H9 (cell line): ENCODE measurements around the gene RAB7B. TPM values are rescaled to one million over a fixed set of nuclear protein-coding genes. Genes with fewer than 3 reads are reported as not detected.

Experiments used
- DNase-seq: peaks from one replicate; pipeline ENCODE4 v3.0.0-alpha.2; 2017
- H2AFZ ChIP-seq: one replicate; pipeline ENCODE4 v1.6.1; 2013; ENCODE audit warnings: mild to moderate bottlenecking, low read length, control low read depth, moderate library complexity
- H2AK5ac ChIP-seq: 2 replicates; pipeline ENCODE4 v1.6.1; 2013; ENCODE audit warnings: low read length, control low read depth, mixed read lengths; ENCODE audit not compliant: insufficient read length
- H2BK120ac ChIP-seq: one replicate; pipeline ENCODE4 v1.6.1; 2013; ENCODE audit warnings: low read depth, mild to moderate bottlenecking, low read length, control low read depth, inconsistent platforms; ENCODE audit not compliant: poor library complexity, severe bottlenecking
- H2BK12ac ChIP-seq: 2 replicates; pipeline ENCODE4 v1.6.1; 2013; ENCODE audit warnings: low read length, control low read depth, mixed read lengths, low read depth; ENCODE audit not compliant: insufficient read length
- H2BK15ac ChIP-seq: 2 replicates; pipeline ENCODE4 v1.6.1; 2013; ENCODE audit warnings: low read depth, low read length, control low read depth
- H2BK20ac ChIP-seq: one replicate; pipeline ENCODE4 v1.6.1; 2013; ENCODE audit warnings: low read depth, mild to moderate bottlenecking, low read length, control low read depth, inconsistent platforms; ENCODE audit not compliant: poor library complexity, severe bottlenecking
- H2BK5ac ChIP-seq: 2 replicates; pipeline ENCODE4 v1.6.1; 2013; ENCODE audit warnings: low read length, control low read depth, mixed read lengths; ENCODE audit not compliant: insufficient read length
- H3K14ac ChIP-seq: 2 replicates; pipeline ENCODE4 v1.6.1; 2013; ENCODE audit warnings: low read length, control low read depth; ENCODE audit not compliant: insufficient read depth
- H3K18ac ChIP-seq: 2 replicates; pipeline ENCODE4 v1.6.1; 2013; ENCODE audit warnings: low read depth, mild to moderate bottlenecking, mixed read lengths, low read length, control low read depth; ENCODE audit not compliant: insufficient read length
- H3K23ac ChIP-seq: 2 replicates; pipeline ENCODE4 v1.6.1; 2013; ENCODE audit warnings: low read length, control low read depth, mixed read lengths, low read depth; ENCODE audit not compliant: insufficient read length
- H3K23me2 ChIP-seq: 2 replicates; pipeline ENCODE4 v1.6.1; 2013; ENCODE audit warnings: low read depth, mild to moderate bottlenecking, mixed read lengths, low read length, control low read depth; ENCODE audit not compliant: insufficient read length, poor library complexity, severe bottlenecking
- H3K27ac ChIP-seq: 2 replicates; pipeline ENCODE4 v1.5.1; 2013; ENCODE audit warnings: low read length, control low read depth, mixed read lengths, low read depth; ENCODE audit not compliant: insufficient read length
- H3K27me3 ChIP-seq: 2 replicates; pipeline ENCODE4 v1.6.1; 2013; ENCODE audit warnings: low read length, control low read depth, inconsistent platforms; ENCODE audit not compliant: insufficient read depth
- H3K4ac ChIP-seq: 2 replicates; pipeline ENCODE4 v1.6.1; 2013; ENCODE audit warnings: low read depth, mild to moderate bottlenecking, control low read depth, inconsistent platforms, low read length, moderate library complexity
- H3K4me1 ChIP-seq: 2 replicates; pipeline ENCODE4 v1.6.1; 2013; ENCODE audit warnings: low read length, control low read depth, inconsistent platforms; ENCODE audit not compliant: insufficient read depth
- H3K4me2 ChIP-seq: 2 replicates; pipeline ENCODE4 v1.6.1; 2013; ENCODE audit warnings: low read length, control low read depth, mixed read lengths; ENCODE audit not compliant: insufficient read length, insufficient read depth
- H3K56ac ChIP-seq: 2 replicates; pipeline ENCODE4 v1.6.1; 2013; ENCODE audit warnings: low read depth, mild to moderate bottlenecking, mixed read lengths, low read length, control low read depth; ENCODE audit not compliant: insufficient read length
- H3K79me1 ChIP-seq: 2 replicates; pipeline ENCODE4 v1.6.1; 2013; ENCODE audit warnings: low read depth, mild to moderate bottlenecking, moderate library complexity, low read length, control low read depth, inconsistent platforms; ENCODE audit not compliant: insufficient read depth, poor library complexity, severe bottlenecking
- H3K79me2 ChIP-seq: 2 replicates; pipeline ENCODE4 v1.6.1; 2013; ENCODE audit warnings: low read length, control low read depth, inconsistent platforms; ENCODE audit not compliant: insufficient read depth
- H3K9ac ChIP-seq: 2 replicates; pipeline ENCODE4 v1.6.1; 2013; ENCODE audit warnings: low read length, control low read depth, mixed read lengths; ENCODE audit not compliant: insufficient read length; ENCODE audit errors: extremely low read depth
- H3K9me3 ChIP-seq: one replicate; pipeline ENCODE4 v1.6.1; 2013; ENCODE audit warnings: low read depth, low read length, inconsistent platforms; ENCODE audit not compliant: control insufficient read depth
- H3T11ph ChIP-seq: one replicate; pipeline ENCODE4 v1.6.1; 2013; ENCODE audit warnings: mild to moderate bottlenecking, low read length, control low read depth, inconsistent platforms
- H4K20me1 ChIP-seq: one replicate; pipeline ENCODE4 v1.6.1; 2013; ENCODE audit not compliant: control insufficient read depth, insufficient read length, insufficient read depth
- H4K5ac ChIP-seq: 2 replicates; pipeline ENCODE4 v1.6.1; 2013; ENCODE audit warnings: low read depth, mild to moderate bottlenecking, mixed read lengths, low read length, control low read depth; ENCODE audit not compliant: insufficient read length
- H4K8ac ChIP-seq: replicated peaks from 2 replicates; pipeline ENCODE4 v1.6.1; 2013; ENCODE audit warnings: low read length, control low read depth, mixed read lengths, low read depth; ENCODE audit not compliant: insufficient read length
- H4K91ac ChIP-seq: 2 replicates; pipeline ENCODE4 v1.6.1; 2013; ENCODE audit warnings: low read depth, mild to moderate bottlenecking, moderate library complexity, mixed read lengths, low read length, control low read depth; ENCODE audit not compliant: insufficient read length
- H3K27ac Mint-ChIP-seq, 3 experiments: 2 replicates in 2 of 3; 3 replicates in 1 of 3; pipeline ENCODE4 v1.8.0; 2020 to 2021; ENCODE audit warnings: mixed read lengths in 3 of 3, mild to moderate bottlenecking in 1 of 3, moderate library complexity in 1 of 3
- H3K27me3 Mint-ChIP-seq: 2 replicates; pipeline ENCODE4 v1.8.0; 2021; ENCODE audit warnings: low read depth, mild to moderate bottlenecking, moderate library complexity, mixed read lengths
- H3K36me3 Mint-ChIP-seq, 3 experiments: 2 replicates in 2 of 3; 3 replicates in 1 of 3; pipeline ENCODE4 v1.8.0; 2020 to 2021; ENCODE audit warnings: low read depth in 3 of 3, mixed read lengths in 3 of 3; ENCODE audit not compliant: insufficient read depth in 1 of 3
- H3K4me1 Mint-ChIP-seq, 2 experiments: 2 replicates each; pipeline ENCODE4 v1.8.0; 2020; ENCODE audit warnings: mixed read lengths in 2 of 2
- H3K4me3 Mint-ChIP-seq, 2 experiments: 2 replicates in 1 of 2; 3 replicates in 1 of 2; pipeline ENCODE4 v1.8.0; 2020 to 2021; ENCODE audit warnings: mild to moderate bottlenecking in 2 of 2, mixed read lengths in 2 of 2, moderate library complexity in 1 of 2
- H3K9me3 Mint-ChIP-seq, 2 experiments: 2 replicates in 1 of 2; 3 replicates in 1 of 2; pipeline ENCODE4 v1.8.0; 2020; ENCODE audit warnings: mild to moderate bottlenecking in 2 of 2, mixed read lengths in 2 of 2, moderate library complexity in 1 of 2
- CTCF ChIP-seq: fragments of 200-600 bp; sonication (generic); conservative IDR thresholded peaks from 3 replicates; pipeline ENCODE4 v1.8.0; 2021; ENCODE audit warnings: antibody characterized with exemption, mild to moderate bottlenecking
- WGBS: extraction: QIAGEN DNeasy Blood & Tissue Kit; methylation state at CpG from one replicate; pipeline ENCODE4 v1.1.7; 2013; ENCODE audit warnings: missing lambda C conversion rate, low lambda C conversion rate, mixed read lengths; ENCODE audit not compliant: insufficient read length; ENCODE audit errors: extremely low coverage; 5-methylcytosine and 5-hydroxymethylcytosine counted together
- total RNA-seq: library from RNA; stranded (reverse); gene quantifications from 2 replicates; pipeline ENCODE4 v1.2.1, GENCODE V29; 2021

The RAB7B gene
- total RNA-seq, 1 experiment from 2014 or later: 0.68 TPM

- H3K4me2 ChIP-seq: no peak overlapping the region
- H3T11ph ChIP-seq: no peak overlapping the region
- Mint-ChIP-seq H3K27me3 (peaks cover 2% of the 10 kb centered on the region; the same call in 1 of the 2 replicates), H3K36me3 (peaks cover 0 to 1% (median 0%) of the 10 kb centered on the region in 3 experiments; a peak in 2 of 7 replicates), H3K27ac (no peak overlapping the region), H3K4me3 (no peak overlapping the region), H3K9me3 (peaks cover 0 to 6% of the 10 kb centered on the region in 2 experiments; a peak in 2 of 5 replicates), H3K4me1 (peaks cover under 1 to 11% of the 10 kb centered on the region in 2 experiments)
- H2BK5ac ChIP-seq: no peak overlapping the region
- H2BK20ac ChIP-seq: no peak overlapping the region
- no peaks in the 10 kb centered on the region for H3K4me1 ChIP-seq
- H3K9me3 ChIP-seq: no peaks in the 10 kb centered on the region
- H2AK5ac ChIP-seq: no peak overlapping the region
- no peak overlapping the region for H2AFZ ChIP-seq
- H2BK15ac ChIP-seq: no peak overlapping the region
- no CpG with 5 or more reads among the region's 6 CpGs for WGBS
- no peak overlapping the region for H3K56ac ChIP-seq
- H3K23ac ChIP-seq: no peak overlapping the region
- TF ChIP-seq CTCF: no peak
- no peaks in the 10 kb centered on the region for H3K27me3 ChIP-seq
- no peak overlapping the region for H3K18ac ChIP-seq
- H3K23me2 ChIP-seq: no peaks in the 10 kb centered on the region
- no peak overlapping the region for H4K5ac ChIP-seq
- DNase-seq: no peak
- H4K91ac ChIP-seq: no peak overlapping the region
- H3K14ac ChIP-seq: no peak overlapping the region
- H4K20me1 ChIP-seq: peaks cover 3% of the 10 kb centered on the region
- no peak overlapping the region for H2BK12ac ChIP-seq
- H3K79me2 ChIP-seq: no peaks in the 10 kb centered on the region
- no peak overlapping the region for H2BK120ac ChIP-seq
- H3K79me1 ChIP-seq: no peaks in the 10 kb centered on the region
- H3K27ac ChIP-seq: no peak overlapping the region
- no peak overlapping the region for H4K8ac ChIP-seq
- no peak overlapping the region for H3K9ac ChIP-seq
- H3K4ac ChIP-seq: no peak overlapping the region
Observed at GRCh38 chr1:205979301-205979700, 23.9 kb downstream of the RAB7B start.
